DMS153 treated with DMSO at 0.1 percent for 48 hours (cell line): ENCODE data around the gene LMBR1.

Experiments used
- DNase-seq: peaks from one replicate; lab custom pipeline; 2025; ENCODE audit not compliant: unreplicated experiment; lab: John Stamatoyannopoulos, UW

Gene LMBR1

DNA sequence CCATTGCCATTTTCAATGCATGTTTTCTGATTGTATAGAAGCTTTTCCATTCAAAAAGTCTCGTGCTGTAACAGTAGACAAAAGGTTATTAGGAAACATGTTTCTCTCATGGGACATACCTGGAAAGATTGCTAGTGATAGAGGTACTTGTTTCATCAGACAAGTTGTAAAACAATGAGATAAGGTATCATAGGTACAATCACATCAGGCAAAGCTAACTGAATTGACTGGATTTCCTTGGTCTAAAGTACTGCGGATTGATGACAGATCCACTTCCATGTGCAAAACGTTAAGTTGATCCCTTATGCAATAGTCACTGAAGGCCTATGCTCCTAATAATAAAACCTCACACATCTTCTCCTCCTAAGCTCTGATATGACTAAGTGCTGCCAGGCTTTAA lies 258.9 kb downstream of the LMBR1 start:
- DNase-seq = no peak

DNA sequence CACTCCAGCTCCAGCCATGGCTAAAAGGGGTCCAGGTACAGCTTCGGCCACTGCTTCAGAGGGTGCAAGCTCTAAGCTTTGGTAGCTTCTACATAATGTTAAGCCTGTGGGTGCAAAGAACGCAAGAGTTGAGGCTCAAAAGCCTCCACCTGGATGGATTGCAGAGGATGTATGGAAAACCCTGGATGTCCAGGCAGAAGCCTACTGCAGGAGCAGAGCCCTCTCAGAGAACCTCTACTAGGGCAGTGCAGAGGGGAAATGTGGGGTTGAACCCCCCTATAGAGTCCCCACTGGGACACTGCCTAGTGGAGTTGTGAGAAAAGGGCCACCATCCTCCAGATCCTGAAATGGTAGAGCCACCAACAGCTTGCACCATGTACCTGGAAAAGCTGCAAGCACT lies 263.1 kb downstream of the LMBR1 start:
- DNase-seq = no peak

DNA sequence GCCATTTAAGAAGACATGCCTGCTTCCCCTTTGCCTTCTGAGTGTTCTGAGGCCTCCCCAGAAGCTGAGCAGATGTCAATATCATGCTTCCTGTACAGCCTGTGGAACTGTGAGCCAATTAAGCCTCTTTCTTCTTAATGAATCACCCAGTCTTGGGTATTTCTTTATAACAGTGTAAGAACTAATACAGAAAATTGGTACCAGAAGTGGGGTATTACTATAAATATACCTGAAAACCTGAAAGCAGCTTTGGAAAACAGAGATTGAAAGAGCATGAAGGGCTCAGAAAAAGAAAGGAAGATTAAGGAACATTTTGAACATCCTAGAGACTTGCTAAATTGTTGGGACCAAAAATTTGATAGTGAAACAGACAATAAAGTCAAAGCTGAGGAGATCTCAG lies 264.4 kb downstream of the LMBR1 start:
- no peak for DNase-seq
